Astrocyte (in vitro differentiated cells and primary cell): ENCODE measurements around the gene PRKCH. TPM values are rescaled to one million over a fixed set of nuclear protein-coding genes. Genes with fewer than 3 reads are reported as not detected.

Experiments used
- DNase-seq: peaks from one replicate; pipeline ENCODE4 v3.0.0-alpha.2; 2010; ENCODE audit warnings: low read depth
- FAIRE-seq: peaks from 2 replicates; lab custom pipeline; 2011; peaks lifted over from hg19 to GRCh38; lab: Jason Lieb, UNC
- H2AFZ ChIP-seq: 2 replicates; pipeline ENCODE4 v1.6.0; 2012; ENCODE audit warnings: low read depth, low read length, inconsistent platforms
- H3K27ac ChIP-seq: 2 replicates; pipeline ENCODE4 v1.5.1; 2011; ENCODE audit warnings: low read depth, low read length, inconsistent platforms
- H3K27me3 ChIP-seq: 2 replicates; pipeline ENCODE4 v1.6.0; 2011; ENCODE audit warnings: low read length, inconsistent platforms; ENCODE audit not compliant: insufficient read depth
- H3K36me3 ChIP-seq: 2 replicates; pipeline ENCODE4 v1.5.1; 2011; ENCODE audit warnings: low read length, inconsistent platforms; ENCODE audit not compliant: insufficient read depth
- H3K4me1 ChIP-seq: 2 replicates; pipeline ENCODE4 v1.5.1; 2011; ENCODE audit warnings: low read length, inconsistent platforms; ENCODE audit not compliant: insufficient read depth
- H3K4me2 ChIP-seq: 2 replicates; pipeline ENCODE4 v1.6.0; 2012; ENCODE audit warnings: low read length, inconsistent platforms
- H3K4me3 ChIP-seq: 2 replicates; pipeline ENCODE4 v1.5.1; 2011; ENCODE audit warnings: low read depth, mild to moderate bottlenecking, low read length, inconsistent platforms; ENCODE audit not compliant: insufficient read depth
- H3K79me2 ChIP-seq: 2 replicates; pipeline ENCODE4 v1.6.0; 2012; ENCODE audit warnings: mild to moderate bottlenecking, low read length, inconsistent platforms; ENCODE audit not compliant: insufficient read depth
- H3K9ac ChIP-seq: 2 replicates; pipeline ENCODE4 v1.6.0; 2012; ENCODE audit warnings: mild to moderate bottlenecking, low read length, inconsistent platforms
- H3K9me3 ChIP-seq: 2 replicates; pipeline ENCODE4 v1.5.1; 2012; ENCODE audit warnings: low read depth, mild to moderate bottlenecking, low read length, inconsistent platforms; ENCODE audit not compliant: insufficient read depth
- H4K20me1 ChIP-seq: 2 replicates; pipeline ENCODE4 v1.6.0; 2012; ENCODE audit warnings: low read length, inconsistent platforms; ENCODE audit not compliant: insufficient read depth
- H3K27ac Mint-ChIP-seq: one replicate; pipeline ENCODE4 v1.8.0; 2021; ENCODE audit warnings: mild to moderate bottlenecking, mixed read lengths; ENCODE audit not compliant: unreplicated experiment
- H3K27me3 Mint-ChIP-seq: one replicate; pipeline ENCODE4 v1.8.0; 2021; ENCODE audit warnings: low read depth, mixed read lengths; ENCODE audit not compliant: unreplicated experiment
- H3K36me3 Mint-ChIP-seq: one replicate; pipeline ENCODE4 v1.8.0; 2021; ENCODE audit warnings: low read depth, mixed read lengths; ENCODE audit not compliant: unreplicated experiment
- H3K4me1 Mint-ChIP-seq: one replicate; pipeline ENCODE4 v1.8.0; 2021; ENCODE audit warnings: low read depth, mixed read lengths; ENCODE audit not compliant: unreplicated experiment
- H3K4me3 Mint-ChIP-seq: one replicate; pipeline ENCODE4 v1.8.0; 2021; ENCODE audit warnings: mild to moderate bottlenecking, moderate library complexity, mixed read lengths; ENCODE audit not compliant: unreplicated experiment
- H3K9me3 Mint-ChIP-seq: one replicate; pipeline ENCODE4 v1.8.0; 2021; ENCODE audit warnings: mild to moderate bottlenecking, mixed read lengths; ENCODE audit not compliant: unreplicated experiment
- CTCF ChIP-seq: IDR thresholded peaks from 2 replicates; pipeline ENCODE4 v1.5.1; 2011; ENCODE audit warnings: low read depth, mild to moderate bottlenecking, inconsistent platforms, low read length, moderate library complexity; ENCODE audit not compliant: insufficient read depth
- EZH2 ChIP-seq: IDR thresholded peaks from 2 replicates; pipeline ENCODE4 v1.6.1; 2012; ENCODE audit warnings: mild to moderate bottlenecking, low read length, inconsistent platforms; ENCODE audit not compliant: insufficient read depth
- total RNA-seq: library from RNA; stranded (reverse); gene quantifications from 2 replicates; pipeline ENCODE4 v1.2.1, GENCODE V29; 2021

The PRKCH gene
- total RNA-seq, 1 donor from 2014 or later: 6.0 TPM

- no peak overlapping the region for H3K27ac ChIP-seq
- no peaks in the 10 kb centered on the region for H3K36me3 ChIP-seq
- H3K79me2 ChIP-seq: no peaks in the 10 kb centered on the region
- peaks cover 5% of the 10 kb centered on the region for H3K4me1 ChIP-seq
- no peaks in the 10 kb centered on the region for H3K9me3 ChIP-seq
- Mint-ChIP-seq H3K27me3 (peaks cover 2% of the 10 kb centered on the region), H3K9me3 (no peaks in the 10 kb centered on the region), H3K4me1 (no peaks in the 10 kb centered on the region), H3K4me3 (no peak overlapping the region), H3K27ac (peak overlapping the region; percentile 5), H3K36me3 (peaks cover 7% of the 10 kb centered on the region)
- H4K20me1 ChIP-seq: no peaks in the 10 kb centered on the region
- H2AFZ ChIP-seq: no peak overlapping the region
- H3K9ac ChIP-seq: no peak overlapping the region
- DNase-seq (no peak), FAIRE-seq (no peak)
- H3K4me2 ChIP-seq: no peak overlapping the region
- no peaks in the 10 kb centered on the region for H3K27me3 ChIP-seq
- no peak overlapping the region for H3K4me3 ChIP-seq
- no peak for TF ChIP-seq CTCF
- TF ChIP-seq EZH2: no peak
These were observed 165.6 kb downstream of the PRKCH start for GRCh38 chr14:61486930-61487495.

DNA sequence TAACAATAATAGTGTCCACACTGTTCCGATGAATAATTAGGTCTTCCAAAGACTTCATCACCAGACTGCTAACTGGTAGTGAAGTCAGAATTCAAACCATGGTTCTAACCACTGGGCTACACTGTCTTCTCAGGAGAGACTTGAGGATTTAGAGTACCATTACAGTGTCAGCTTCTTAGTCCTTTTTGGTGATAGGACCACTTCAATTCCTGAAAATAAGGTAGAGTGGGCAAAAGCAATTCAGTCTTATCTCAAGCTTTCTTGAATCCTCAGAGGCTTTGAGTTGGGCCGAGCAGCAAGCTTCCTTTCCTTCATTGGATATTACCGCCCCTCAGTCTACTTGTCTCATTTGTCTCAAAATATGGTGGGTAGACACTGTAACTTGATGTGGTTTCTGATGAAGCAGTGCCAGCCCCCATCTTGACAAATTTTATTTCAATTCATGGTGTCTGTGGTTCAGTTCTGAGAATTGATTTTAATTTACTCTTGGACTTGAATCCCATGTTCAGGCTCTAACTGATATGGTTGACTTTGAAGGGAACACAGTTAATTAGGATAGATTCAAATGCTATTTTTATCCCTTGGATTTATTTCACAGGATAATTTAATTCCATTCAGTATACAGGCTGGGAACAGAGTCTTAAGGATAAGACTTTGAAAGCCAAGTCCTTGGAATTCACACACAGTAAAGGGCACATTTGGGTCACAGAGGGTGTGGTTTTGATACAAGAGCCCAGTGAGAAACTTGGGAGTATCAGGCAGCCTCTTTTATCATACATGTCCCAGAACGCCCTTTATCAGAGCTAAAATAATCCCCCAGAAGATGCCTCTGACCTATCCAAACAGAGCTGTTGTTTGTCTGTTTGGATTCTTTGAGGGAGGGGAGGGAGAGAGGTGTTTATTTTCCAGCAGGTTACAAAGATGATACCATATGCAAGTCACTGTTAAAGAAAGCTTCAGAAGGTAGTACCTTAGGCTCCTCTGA is 167.3 kb downstream of the PRKCH start:
- no peaks in the 10 kb centered on the region for H3K79me2 ChIP-seq
- Mint-ChIP-seq H3K4me3 (no peak overlapping the region), H3K27ac (no peak overlapping the region), H3K9me3 (no peaks in the 10 kb centered on the region), H3K27me3 (no peaks in the 10 kb centered on the region), H3K36me3 (peaks cover 4% of the 10 kb centered on the region), H3K4me1 (no peaks in the 10 kb centered on the region)
- no peak for DNase-seq
- TF ChIP-seq CTCF (no peak), EZH2 (no peak)
- H2AFZ ChIP-seq: no peak overlapping the region
- H3K27ac ChIP-seq: no peak overlapping the region
- H3K4me2 ChIP-seq: no peak overlapping the region
- no peaks in the 10 kb centered on the region for H4K20me1 ChIP-seq
- H3K4me1 ChIP-seq: peaks cover 18% of the 10 kb centered on the region
- H3K9ac ChIP-seq: no peak overlapping the region
- H3K9me3 ChIP-seq: no peaks in the 10 kb centered on the region
- no peaks in the 10 kb centered on the region for H3K27me3 ChIP-seq
- H3K4me3 ChIP-seq: no peak overlapping the region
- no peaks in the 10 kb centered on the region for H3K36me3 ChIP-seq
- FAIRE-seq: no peak
